Activated naive CD8-positive, alpha-beta T cell (primary cell): ENCODE measurements around the gene PHOX2A.

Experiments
- H3K27ac Mint-ChIP-seq: one replicate; pipeline ENCODE4 v1.8.0; 2021; ENCODE audit warnings: mixed read lengths
- H3K27me3 Mint-ChIP-seq: one replicate; pipeline ENCODE4 v1.8.0; 2021; ENCODE audit warnings: mixed read lengths
- H3K36me3 Mint-ChIP-seq: one replicate; pipeline ENCODE4 v1.8.0; 2021; ENCODE audit warnings: mixed read lengths
- H3K4me1 Mint-ChIP-seq: one replicate; pipeline ENCODE4 v1.8.0; 2021; ENCODE audit warnings: low read depth, mixed read lengths
- H3K4me3 Mint-ChIP-seq: one replicate; pipeline ENCODE4 v1.8.0; 2021; ENCODE audit warnings: mild to moderate bottlenecking, mixed read lengths
- H3K9me3 Mint-ChIP-seq: one replicate; pipeline ENCODE4 v1.8.0; 2021; ENCODE audit warnings: low read depth, mixed read lengths

PHOX2A gene

DNA sequence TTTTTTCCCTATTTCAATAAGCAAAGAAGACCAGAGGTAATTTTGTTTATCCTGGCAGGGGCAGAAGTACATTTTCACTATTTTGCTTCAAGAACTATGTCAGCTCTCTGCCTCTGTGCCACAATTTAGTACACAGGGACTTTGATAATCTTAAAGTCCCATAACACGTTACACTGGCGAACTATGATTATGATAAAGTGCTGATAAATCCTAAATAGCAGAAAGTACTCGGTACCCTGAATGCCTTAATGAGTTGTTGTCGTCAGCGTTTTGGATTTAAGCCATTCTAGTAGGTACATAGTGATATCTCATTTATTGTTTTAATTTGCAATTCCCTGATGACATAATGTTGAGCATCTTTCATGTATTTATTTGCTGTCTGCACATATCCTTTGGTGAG is 16.6 kb upstream of the PHOX2A start:
- H3K27me3 Mint-ChIP-seq = peaks cover under 1% of the 10 kb centered on the region
- no peaks in the 10 kb centered on the region for H3K9me3 Mint-ChIP-seq
- H3K4me1 Mint-ChIP-seq = no peaks in the 10 kb centered on the region
- H3K4me3 Mint-ChIP-seq = no peak overlapping the region
- peaks cover 2% of the 10 kb centered on the region for H3K36me3 Mint-ChIP-seq
- no peak overlapping the region for H3K27ac Mint-ChIP-seq

DNA sequence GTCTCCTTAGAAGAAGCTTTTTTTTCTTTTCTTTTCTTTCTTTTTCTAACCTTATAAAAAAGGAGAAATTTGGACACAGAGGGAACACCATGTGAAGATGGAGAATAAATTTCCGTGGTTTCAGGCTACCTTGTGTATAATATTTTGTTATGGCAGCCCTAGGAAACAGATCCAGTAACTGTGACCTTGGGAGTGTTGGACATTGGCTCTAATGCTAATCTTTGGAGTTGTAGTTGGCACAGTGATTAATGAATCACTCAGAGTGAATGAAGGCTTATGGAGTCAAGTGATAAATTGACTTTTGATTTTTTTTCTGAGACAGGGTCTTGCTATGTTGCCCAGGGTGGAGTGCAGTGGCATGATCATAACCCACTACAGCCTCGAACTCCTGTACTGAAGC is 15.5 kb upstream of the PHOX2A start:
- no peak overlapping the region for H3K27ac Mint-ChIP-seq
- H3K9me3 Mint-ChIP-seq = no peaks in the 10 kb centered on the region
- no peaks in the 10 kb centered on the region for H3K27me3 Mint-ChIP-seq
- no peaks in the 10 kb centered on the region for H3K4me1 Mint-ChIP-seq
- H3K4me3 Mint-ChIP-seq = no peak overlapping the region
- H3K36me3 Mint-ChIP-seq = peaks cover 2% of the 10 kb centered on the region

DNA sequence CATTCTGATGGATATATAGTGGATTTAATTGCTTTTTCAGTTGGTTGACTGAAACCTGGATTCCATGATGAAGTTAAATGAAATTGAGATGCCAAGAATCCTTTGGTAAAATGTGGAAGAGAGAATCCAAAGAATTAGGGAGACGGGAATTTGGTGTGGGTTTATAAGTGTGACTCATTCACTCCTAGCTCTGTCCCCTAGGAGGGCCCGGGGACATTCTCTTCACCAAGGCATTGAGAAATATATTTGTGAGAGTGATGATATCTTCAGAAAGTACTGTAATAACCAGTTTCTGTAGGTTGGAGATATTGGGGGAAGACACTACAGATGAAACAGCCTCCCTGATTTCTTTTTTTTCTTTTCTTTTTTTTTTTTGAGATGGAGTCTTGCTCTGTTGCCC is 13.6 kb upstream of the PHOX2A start:
- Mint-ChIP-seq H3K27ac (no peak overlapping the region), H3K36me3 (peaks cover 2% of the 10 kb centered on the region), H3K9me3 (no peaks in the 10 kb centered on the region)

DNA sequence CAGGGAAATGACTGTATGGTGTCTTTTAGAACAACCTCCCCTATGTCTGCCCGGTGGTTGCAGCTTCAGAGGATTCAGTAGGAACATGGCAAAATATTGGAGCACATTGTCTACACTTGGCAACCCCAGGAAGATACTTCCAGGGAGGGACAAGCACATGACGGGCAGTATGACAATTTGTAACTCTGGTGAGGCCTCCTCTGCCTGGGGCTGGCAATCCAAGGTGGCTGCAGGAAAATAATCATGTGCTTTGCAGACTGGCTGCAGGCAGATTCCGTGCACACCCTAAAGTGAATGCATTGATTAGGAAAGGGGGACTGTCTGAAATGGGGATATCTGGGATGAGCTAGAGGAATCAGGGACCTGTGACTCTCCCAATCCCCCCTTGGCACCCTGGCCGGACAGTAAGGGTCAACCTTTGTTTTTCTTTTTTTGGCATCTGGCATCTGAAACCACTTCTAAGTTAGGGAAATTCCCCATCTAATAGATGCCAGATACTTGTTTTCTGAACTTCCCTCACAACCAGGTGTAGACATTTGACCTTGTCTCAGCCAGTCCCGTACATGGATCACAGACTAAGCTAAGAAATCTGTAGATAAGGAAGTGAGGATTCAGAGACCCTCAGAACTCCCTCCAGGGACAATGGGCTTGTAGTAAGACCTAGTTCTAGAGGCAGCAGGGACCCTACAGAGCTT is 10.5 kb upstream of the PHOX2A start:
- H3K4me1 Mint-ChIP-seq = no peaks in the 10 kb centered on the region
- no peak overlapping the region for H3K4me3 Mint-ChIP-seq
- H3K9me3 Mint-ChIP-seq = no peaks in the 10 kb centered on the region
- H3K36me3 Mint-ChIP-seq = peaks cover 2% of the 10 kb centered on the region
- no peak overlapping the region for H3K27ac Mint-ChIP-seq
- peaks cover 9% of the 10 kb centered on the region for H3K27me3 Mint-ChIP-seq

More for the DNA sequence above, 13.6 kb upstream of the PHOX2A start:
- Mint-ChIP-seq H3K4me3 (no peak overlapping the region), H3K27me3 (peaks cover 4% of the 10 kb centered on the region), H3K4me1 (no peaks in the 10 kb centered on the region)

DNA sequence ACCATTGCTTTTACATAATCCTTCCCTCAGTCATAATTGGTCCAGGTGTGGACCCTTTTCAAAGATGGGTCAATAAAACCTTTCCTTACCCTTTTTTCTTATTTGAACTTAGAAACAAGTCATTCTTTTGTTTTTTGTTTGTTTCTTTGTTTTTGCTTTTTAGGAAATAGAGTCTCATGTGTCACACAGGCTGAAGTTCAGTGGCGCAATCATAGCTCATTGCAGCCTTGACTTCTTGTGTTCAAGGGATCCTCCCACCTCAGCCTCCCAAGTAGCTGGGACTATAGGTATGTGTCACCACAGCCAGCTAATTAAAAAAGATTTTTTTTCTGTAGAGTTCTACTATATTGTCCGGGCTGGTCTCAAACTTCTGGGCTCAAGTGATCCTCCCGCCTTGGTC is 9.4 kb upstream of the PHOX2A start:
- Mint-ChIP-seq H3K36me3 (peaks cover 2% of the 10 kb centered on the region), H3K4me1 (no peaks in the 10 kb centered on the region), H3K4me3 (no peak overlapping the region), H3K27me3 (peaks cover 12% of the 10 kb centered on the region), H3K9me3 (no peaks in the 10 kb centered on the region), H3K27ac (no peak overlapping the region)

DNA sequence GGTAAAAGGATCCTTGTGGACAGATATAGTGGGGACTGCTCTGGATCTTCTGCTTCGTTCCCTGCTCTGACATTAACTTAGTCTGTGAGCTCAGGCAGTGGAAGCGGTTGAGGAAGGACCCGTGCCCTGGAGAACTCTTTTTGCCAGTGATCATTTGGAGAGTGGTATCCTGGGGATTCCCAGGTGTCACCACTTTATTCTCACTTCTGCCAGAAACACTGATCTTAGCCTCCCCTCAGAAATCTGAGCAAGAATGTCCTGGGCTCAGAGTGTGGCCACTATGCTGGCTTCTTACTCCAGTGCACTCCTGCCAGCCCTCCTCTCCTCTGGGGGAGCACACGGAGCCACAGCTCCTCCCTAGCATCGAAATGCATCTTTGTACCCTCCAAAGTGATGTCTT is 7.6 kb upstream of the PHOX2A start:
- Mint-ChIP-seq H3K27ac (no peak overlapping the region), H3K36me3 (no peaks in the 10 kb centered on the region), H3K9me3 (no peaks in the 10 kb centered on the region), H3K4me1 (no peaks in the 10 kb centered on the region), H3K4me3 (no peak overlapping the region), H3K27me3 (peaks cover 12% of the 10 kb centered on the region)

DNA sequence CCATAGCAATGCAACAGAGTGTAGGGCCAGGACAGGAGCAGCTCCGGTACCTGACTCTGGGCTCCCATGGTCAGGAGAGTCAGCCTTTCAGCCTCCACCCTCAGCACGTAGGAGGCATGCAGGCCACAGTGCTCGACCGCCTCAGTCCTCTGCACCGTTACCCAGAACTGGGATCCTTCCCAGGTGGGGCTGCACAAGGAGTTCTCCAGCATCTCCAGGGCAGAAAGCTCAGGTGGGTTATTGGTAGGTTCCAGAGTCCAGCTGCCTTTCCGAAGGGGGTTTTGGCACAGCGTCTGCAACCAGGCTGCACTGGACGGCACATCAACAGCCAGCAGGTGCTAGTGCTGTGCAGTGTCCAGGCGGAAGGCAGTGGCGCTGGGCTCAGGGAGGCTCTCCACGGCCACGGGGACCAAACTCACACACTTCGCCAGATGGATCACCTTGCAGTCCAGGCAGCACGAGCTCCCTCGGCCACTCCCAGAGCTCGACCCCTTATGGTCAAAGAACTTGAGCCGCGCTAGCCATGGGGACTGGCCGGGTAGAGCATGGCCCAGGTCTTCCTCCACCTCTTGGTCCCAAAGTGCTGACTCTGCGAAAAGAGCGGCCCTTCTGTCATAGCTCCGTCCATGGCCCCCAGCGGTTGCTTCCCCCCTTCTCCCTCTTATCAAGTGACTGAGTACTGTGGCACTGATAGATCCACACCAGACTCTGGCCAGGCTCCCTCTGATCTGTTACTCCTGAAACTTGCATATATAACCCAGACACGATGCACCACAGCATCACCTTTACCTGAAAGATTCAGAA is 6.9 kb upstream of the PHOX2A start:
- H3K36me3 Mint-ChIP-seq = no peaks in the 10 kb centered on the region
- H3K9me3 Mint-ChIP-seq = no peaks in the 10 kb centered on the region
- no peak overlapping the region for H3K4me3 Mint-ChIP-seq
- no peaks in the 10 kb centered on the region for H3K4me1 Mint-ChIP-seq
- peaks cover 12% of the 10 kb centered on the region for H3K27me3 Mint-ChIP-seq
- no peak overlapping the region for H3K27ac Mint-ChIP-seq

DNA sequence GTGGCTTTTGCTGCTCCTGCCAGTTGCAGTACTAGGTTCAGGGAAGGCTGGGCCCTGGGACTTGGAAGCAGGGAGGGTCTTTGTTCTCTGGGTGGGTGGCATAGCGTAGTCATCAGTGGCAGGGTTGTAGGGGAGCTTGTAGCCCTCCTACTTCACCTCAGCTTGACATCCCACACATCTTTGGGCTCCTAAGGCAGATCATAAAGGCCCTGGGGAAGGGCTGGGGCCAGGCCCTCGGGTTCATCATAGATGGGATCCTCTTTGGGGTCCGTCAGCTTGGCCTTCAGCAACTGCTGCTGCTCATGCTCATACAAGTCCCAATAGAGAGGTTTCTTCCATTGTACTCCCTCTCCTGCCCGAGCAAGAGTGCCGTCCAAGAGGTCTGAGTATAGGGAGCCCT is 6.0 kb upstream of the PHOX2A start:
- Mint-ChIP-seq H3K36me3 (no peaks in the 10 kb centered on the region), H3K27me3 (peaks cover 12% of the 10 kb centered on the region), H3K4me1 (no peaks in the 10 kb centered on the region), H3K27ac (no peak overlapping the region), H3K4me3 (no peak overlapping the region), H3K9me3 (no peaks in the 10 kb centered on the region)

DNA sequence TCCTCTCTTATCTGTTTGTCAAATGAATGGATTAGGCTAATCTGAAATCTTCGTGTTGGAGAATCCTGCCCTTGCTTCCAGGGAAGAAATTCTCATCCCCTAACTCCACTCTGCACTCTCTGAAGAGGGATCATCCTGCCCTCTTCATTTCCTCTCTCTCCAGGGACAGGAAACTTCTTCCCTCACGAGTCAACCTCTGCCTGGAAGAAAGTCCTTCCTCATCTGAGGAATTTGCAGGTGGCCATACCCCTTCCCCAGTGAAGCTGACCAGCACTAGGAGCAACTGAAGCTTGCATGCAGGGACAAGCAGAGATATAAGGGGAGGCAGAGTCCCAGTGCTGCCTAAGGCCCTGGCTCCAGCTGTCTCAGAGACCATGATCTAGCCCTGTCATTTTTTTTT is 3.6 kb upstream of the PHOX2A start:
- Mint-ChIP-seq H3K27ac (no peak overlapping the region), H3K27me3 (peaks cover 21% of the 10 kb centered on the region), H3K4me1 (peaks cover 11% of the 10 kb centered on the region), H3K4me3 (no peak overlapping the region), H3K9me3 (no peaks in the 10 kb centered on the region), H3K36me3 (no peaks in the 10 kb centered on the region)

DNA sequence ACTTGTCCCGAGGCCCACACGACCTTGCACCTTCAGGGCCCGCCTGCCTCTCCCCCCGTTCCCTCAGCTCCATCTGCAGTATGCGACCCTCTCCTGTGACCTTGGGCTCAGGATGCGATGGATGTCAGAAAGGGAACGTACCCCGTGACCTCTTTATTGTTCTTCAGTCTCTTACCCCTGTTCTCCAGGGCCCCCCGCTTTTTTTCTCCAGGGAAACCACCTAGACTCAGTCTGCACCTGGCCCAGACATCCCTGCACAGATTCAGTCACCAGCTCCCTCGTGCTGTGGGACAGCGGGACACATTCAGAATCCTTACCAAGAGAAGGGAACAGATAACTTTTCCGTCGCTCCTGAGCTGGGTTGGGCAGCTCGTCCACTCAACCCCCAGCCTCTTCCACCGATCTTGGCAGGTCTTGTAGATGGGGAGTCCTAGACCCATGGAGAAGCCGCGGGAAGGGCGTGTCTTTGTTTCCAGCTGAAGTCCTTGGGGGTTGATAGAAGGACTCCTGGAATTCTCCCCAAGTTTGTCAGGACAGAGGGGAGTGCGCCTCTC is 1.4 kb upstream of the PHOX2A start:
- Mint-ChIP-seq H3K4me1 (peaks cover 26% of the 10 kb centered on the region), H3K4me3 (no peak overlapping the region), H3K27me3 (peaks cover 35% of the 10 kb centered on the region), H3K36me3 (peaks cover 2% of the 10 kb centered on the region), H3K9me3 (no peaks in the 10 kb centered on the region), H3K27ac (no peak overlapping the region)

DNA sequence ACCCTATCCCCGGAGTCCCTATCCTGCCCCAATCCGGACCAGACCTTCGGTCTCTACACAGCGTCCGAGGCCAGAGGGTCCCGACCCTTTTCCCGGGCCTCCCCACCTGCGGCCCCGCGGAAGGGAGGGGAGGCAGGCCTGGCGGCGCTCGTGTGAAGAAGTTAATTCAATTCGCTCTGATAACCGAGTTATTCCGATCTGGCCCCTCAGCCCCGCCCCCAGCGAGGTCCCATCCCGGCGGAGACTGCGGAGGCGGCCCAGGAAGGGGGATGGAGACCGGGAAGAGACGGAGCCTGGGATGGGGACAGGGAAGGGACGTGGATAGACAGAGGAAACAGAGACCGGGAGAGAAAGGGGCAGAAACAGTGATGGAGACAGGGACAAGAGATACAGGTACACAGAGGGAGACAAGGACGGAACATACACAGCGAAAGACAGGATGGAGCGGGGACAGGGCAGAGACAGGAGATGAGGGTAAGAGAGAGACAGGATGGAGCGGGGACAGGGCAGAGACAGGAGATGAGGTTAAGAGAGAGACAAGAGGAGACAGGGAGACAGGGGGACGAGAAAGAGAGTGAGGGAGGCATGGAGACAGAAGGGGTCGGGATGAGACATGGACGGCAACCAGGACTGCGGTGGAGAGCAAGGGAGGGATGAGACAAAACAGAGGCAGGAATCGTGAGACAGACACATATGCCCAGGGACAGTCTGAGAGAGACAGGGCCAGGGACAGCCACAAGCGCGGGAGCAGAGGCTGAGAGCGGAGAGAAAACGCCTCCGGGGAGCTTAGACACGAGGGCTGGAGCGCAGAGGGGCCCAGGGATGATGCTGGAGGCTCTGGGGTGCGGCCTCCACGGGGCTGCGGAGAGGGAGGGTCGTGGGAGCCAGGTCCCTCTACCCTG is 636 bp upstream of the PHOX2A start:
- Mint-ChIP-seq H3K36me3 (peaks cover 2% of the 10 kb centered on the region), H3K4me1 (peaks cover 28% of the 10 kb centered on the region), H3K27ac (no peak overlapping the region), H3K4me3 (peak overlapping the region; percentile 56), H3K27me3 (peaks cover 34% of the 10 kb centered on the region), H3K9me3 (no peaks in the 10 kb centered on the region)

DNA sequence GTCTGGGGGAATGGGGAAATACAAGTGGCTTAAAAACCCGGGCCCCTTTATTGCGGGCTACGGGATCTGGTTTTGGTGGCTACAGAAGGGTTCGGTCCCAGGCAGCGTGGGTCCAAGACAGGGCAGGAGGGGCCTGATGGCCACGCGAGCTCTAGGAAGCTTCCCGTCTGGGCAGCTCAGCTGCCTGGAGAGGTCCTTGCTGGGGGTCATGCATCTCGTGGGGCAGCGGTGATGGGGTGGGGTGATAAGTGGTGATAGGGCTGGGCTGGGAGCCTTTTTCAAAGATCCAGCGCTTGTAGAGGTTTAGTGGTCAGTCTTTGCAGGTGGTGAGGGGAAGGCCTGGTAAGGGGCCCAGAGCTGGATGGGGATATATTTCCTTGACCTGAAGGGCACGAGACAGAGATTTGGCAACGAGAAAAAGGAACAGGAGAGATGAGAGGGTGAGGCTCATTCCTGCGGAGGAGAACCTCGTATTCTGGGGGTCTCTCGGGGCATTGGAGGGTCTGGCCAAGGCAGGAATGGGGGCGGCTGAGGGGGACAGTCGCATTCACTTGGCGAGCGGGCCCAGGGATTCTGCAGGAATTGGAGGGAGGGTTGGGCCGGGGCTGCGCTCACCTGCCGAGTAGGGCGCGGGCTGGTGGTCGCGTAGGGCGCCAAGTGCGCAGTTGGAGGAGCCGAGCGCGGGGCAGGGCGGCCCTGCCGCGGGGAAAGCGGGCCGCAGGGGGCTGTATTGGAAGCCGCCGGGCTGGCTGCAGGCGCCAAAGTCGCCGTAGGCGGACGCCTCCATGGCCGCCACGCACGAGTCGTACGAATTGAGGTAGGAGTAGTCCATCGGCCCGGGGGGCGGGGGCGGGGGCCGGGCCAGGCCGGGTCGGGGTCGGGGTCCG is 560 bp downstream of the PHOX2A start:
- Mint-ChIP-seq H3K4me1 (peaks cover 33% of the 10 kb centered on the region), H3K9me3 (no peaks in the 10 kb centered on the region), H3K27ac (no peak overlapping the region), H3K36me3 (peaks cover 2% of the 10 kb centered on the region), H3K4me3 (peak overlapping the region; percentile 49), H3K27me3 (peaks cover 32% of the 10 kb centered on the region)

DNA sequence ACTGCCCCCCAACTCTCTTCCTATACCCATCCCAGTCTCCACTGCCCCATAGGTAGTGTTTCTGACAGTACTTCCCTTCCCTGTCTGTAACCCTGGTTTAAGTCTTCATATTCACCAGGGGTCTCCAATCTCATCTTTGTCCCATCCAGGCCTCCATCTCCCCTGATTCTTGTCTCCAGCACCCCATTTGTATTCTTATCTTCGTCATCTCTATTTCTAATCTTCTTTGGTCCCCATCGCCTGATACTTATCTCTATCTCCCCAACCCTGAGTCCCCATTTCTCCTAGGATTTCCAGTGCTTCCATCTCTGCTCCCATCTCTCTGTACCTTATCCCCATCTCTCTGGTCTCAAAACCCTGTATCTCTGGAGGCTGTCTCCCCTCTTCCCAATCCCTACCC is 1.8 kb downstream of the PHOX2A start:
- Mint-ChIP-seq H3K9me3 (no peaks in the 10 kb centered on the region), H3K4me1 (peaks cover 33% of the 10 kb centered on the region), H3K36me3 (peaks cover 2% of the 10 kb centered on the region), H3K27me3 (peaks cover 32% of the 10 kb centered on the region), H3K4me3 (peak overlapping the region; percentile 21), H3K27ac (no peak overlapping the region)

DNA sequence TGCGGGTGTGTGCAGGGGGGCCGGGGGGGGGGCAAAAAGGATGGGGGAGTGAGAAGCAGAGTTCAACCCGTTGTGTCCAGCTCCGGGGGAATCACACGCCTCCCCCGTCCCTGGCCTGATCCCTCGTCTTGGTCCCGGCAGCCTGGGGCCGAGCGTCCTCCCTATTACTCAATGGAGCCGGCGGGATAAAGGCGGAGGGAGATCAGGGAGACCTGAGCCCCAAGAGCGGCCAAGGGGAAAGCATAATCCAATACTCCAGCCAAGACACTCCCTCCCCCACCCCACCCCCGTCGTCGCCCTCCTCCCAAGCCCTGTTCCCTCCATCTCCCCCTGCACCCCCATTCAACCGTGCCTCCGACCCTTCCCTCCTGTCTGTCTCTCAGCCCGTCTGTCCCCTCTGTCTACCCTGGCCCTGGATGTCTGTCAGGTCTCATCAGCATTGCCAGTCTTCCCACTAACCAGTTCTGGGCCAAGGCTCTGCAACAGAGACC is 2.6 kb downstream of the PHOX2A start:
- Mint-ChIP-seq H3K27ac (no peak overlapping the region), H3K9me3 (no peaks in the 10 kb centered on the region), H3K4me1 (peaks cover 33% of the 10 kb centered on the region), H3K36me3 (peaks cover 2% of the 10 kb centered on the region), H3K4me3 (peak overlapping the region; percentile 38), H3K27me3 (peaks cover 32% of the 10 kb centered on the region)
